Gastrocnemius medialis (tissue), 4 donors: ENCODE data around the gene PIK3CA.
"Not testable (repeated sequence)": the region's sequence is repeated elsewhere in the genome, so short reads cannot be mapped to it uniquely, and the experiment has no call there.

Source experiments
- POLR2A ChIP-seq, 2 donors: fragments of 450-650 bp; IDR thresholded peaks; one replicate each; pipeline ENCODE4 v1.6.1; 2017; ENCODE audit warnings: antibody characterized with exemption in 2 of 2, mild to moderate bottlenecking in 2 of 2, moderate library complexity in 2 of 2
- TF ChIP-seq, protein P1 (sequence below), 5 experiments: fragments of 450-650 bp in 3 of 5; fragments of 200-600 bp in 2 of 5; sonication (generic) in 2 of 5; IDR thresholded peaks in 4 of 5; conservative IDR thresholded peaks in 1 of 5; 1 replicate in 4 of 5; 2 replicates in 1 of 5; pipeline ENCODE4 v1.5.1; 2016 to 2019; ENCODE audit warnings: antibody characterized with exemption in 5 of 5, mild to moderate bottlenecking in 3 of 5, moderate library complexity in 3 of 5

DNA sequence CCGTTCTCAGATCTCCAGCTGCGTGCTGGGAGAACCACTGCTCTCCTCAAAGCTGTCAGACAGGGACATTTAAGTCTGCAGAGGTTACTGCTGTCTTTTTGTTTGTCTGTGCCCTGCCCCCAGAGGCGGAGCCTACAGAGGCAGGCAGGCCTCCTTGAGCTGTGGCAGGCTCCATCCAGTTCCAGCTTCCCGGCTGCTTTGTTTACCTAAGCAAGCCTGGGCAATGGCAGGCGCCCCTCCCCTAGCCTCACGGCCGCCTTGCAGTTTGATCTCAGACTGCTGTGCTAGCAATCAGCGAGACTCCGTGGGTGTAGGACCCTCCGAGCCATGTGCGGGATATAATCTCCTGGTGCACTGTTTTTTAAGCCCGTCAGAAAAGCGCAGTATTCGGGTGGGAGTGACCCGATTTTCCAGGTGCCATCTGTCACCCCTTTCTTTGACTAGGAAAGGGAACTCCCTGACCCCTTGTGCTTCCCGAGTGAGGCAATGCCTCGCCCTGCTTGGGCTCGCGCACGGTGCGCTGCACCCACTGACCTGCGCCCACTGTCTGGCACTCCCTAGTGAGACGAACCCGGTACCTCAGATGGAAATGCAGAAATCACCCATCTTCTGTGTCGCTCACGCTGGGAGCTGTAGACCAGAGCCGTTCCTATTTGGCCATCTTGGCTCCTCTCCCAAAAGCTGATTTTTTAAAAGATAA lies 15.8 kb upstream of the PIK3CA start:
- not testable (repeated sequence) for TF ChIP-seq POLR2A (IDR thresholded peaks at IDR 0.05)
- TF ChIP-seq, protein P1, sequence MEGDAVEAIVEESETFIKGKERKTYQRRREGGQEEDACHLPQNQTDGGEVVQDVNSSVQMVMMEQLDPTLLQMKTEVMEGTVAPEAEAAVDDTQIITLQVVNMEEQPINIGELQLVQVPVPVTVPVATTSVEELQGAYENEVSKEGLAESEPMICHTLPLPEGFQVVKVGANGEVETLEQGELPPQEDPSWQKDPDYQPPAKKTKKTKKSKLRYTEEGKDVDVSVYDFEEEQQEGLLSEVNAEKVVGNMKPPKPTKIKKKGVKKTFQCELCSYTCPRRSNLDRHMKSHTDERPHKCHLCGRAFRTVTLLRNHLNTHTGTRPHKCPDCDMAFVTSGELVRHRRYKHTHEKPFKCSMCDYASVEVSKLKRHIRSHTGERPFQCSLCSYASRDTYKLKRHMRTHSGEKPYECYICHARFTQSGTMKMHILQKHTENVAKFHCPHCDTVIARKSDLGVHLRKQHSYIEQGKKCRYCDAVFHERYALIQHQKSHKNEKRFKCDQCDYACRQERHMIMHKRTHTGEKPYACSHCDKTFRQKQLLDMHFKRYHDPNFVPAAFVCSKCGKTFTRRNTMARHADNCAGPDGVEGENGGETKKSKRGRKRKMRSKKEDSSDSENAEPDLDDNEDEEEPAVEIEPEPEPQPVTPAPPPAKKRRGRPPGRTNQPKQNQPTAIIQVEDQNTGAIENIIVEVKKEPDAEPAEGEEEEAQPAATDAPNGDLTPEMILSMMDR (IDR thresholded peaks at IDR 0.05 in 4 of 5, conservative IDR thresholded peaks at IDR 0.05 in 1 of 5) = not testable (repeated sequence)
